ENCODE data around the gene MBTPS1.
"Not testable (repeated sequence)": the region's sequence is repeated elsewhere in the genome, so short reads cannot be mapped to it uniquely, and the experiment has no call there.

Gene MBTPS1

GRCh38 chr16:84117494-84117843 lies 727 bp upstream of the MBTPS1 start:
- peak overlapping the region; percentile 90 to 96 for H3K4me3 Mint-ChIP-seq
- no peaks in the 10 kb centered on the region for H3K27me3 Mint-ChIP-seq
- peak; percentile 21 for ATAC-seq
- H3K4me1 Mint-ChIP-seq: peaks cover 18% of the 10 kb centered on the region
- H3K27ac Mint-ChIP-seq: peak overlapping the region; percentile 96 to 99
- H3K9me3 Mint-ChIP-seq: no peaks in the 10 kb centered on the region
- DNase-seq: peak; percentile 54 to 62

- peaks cover 30% of the 10 kb centered on the region for H3K4me1 Mint-ChIP-seq
- no peak for DNase-seq
- H3K27me3 Mint-ChIP-seq: no peaks in the 10 kb centered on the region
- peak overlapping the region; percentile 94 to 96 for H3K27ac Mint-ChIP-seq
- H3K4me3 Mint-ChIP-seq: peak overlapping the region; percentile 95 to 96
- peak; percentile 68 for ATAC-seq
- no peaks in the 10 kb centered on the region for H3K9me3 Mint-ChIP-seq
These were observed 623 bp downstream of the MBTPS1 start for GRCh38 chr16:84115919-84116719.

- H3K4me1 Mint-ChIP-seq: peaks cover 61% of the 10 kb centered on the region
- peak in 1 of 2 donors; percentile 21 for DNase-seq
- not testable (repeated sequence) for H3K27ac Mint-ChIP-seq, ATAC-seq, H3K9me3 Mint-ChIP-seq, H3K4me3 Mint-ChIP-seq, H3K27me3 Mint-ChIP-seq
These were observed 4.8 kb downstream of the MBTPS1 start for GRCh38 chr16:84111949-84112348.

GRCh38 chr16:84111525-84111924 lies 5.2 kb downstream of the MBTPS1 start:
- no peak for DNase-seq
- peak overlapping the region in 1 of 2 donors; percentile 4 for H3K4me3 Mint-ChIP-seq
- no peak overlapping the region for H3K27ac Mint-ChIP-seq
- H3K27me3 Mint-ChIP-seq: no peaks in the 10 kb centered on the region
- peaks cover 64% of the 10 kb centered on the region for H3K4me1 Mint-ChIP-seq
- ATAC-seq: no peak
- H3K9me3 Mint-ChIP-seq: no peaks in the 10 kb centered on the region

- H3K9me3 Mint-ChIP-seq: no peaks in the 10 kb centered on the region
- ATAC-seq: no peak
- H3K4me3 Mint-ChIP-seq: no peak overlapping the region
- H3K27ac Mint-ChIP-seq: peak overlapping the region in 1 of 2 donors; percentile 61
- DNase-seq: no peak
- peaks cover 69% of the 10 kb centered on the region for H3K4me1 Mint-ChIP-seq
- no peaks in the 10 kb centered on the region for H3K27me3 Mint-ChIP-seq
These were observed 6.2 kb downstream of the MBTPS1 start for GRCh38 chr16:84110527-84110926.

- Mint-ChIP-seq H3K4me3 (no peak overlapping the region), H3K4me1 (peaks cover 68% of the 10 kb centered on the region), H3K27ac (no peak overlapping the region), H3K27me3 (no peaks in the 10 kb centered on the region), H3K9me3 (no peaks in the 10 kb centered on the region)
- ATAC-seq: no peak
- no peak for DNase-seq
These were observed 7.0 kb downstream of the MBTPS1 start for GRCh38 chr16:84109598-84110335.

GRCh38 chr16:84107921-84108320 lies 8.8 kb downstream of the MBTPS1 start:
- Mint-ChIP-seq H3K4me3 (no peak overlapping the region), H3K4me1 (peaks cover 67% of the 10 kb centered on the region), H3K27me3 (no peaks in the 10 kb centered on the region), H3K9me3 (no peaks in the 10 kb centered on the region), H3K27ac (peak overlapping the region in 1 of 2 donors; percentile 44)
- ATAC-seq (no peak), DNase-seq (no peak)

- Mint-ChIP-seq H3K9me3 (no peaks in the 10 kb centered on the region), H3K4me1 (peaks cover 53% of the 10 kb centered on the region), H3K4me3 (no peak overlapping the region), H3K27ac (peak overlapping the region in 1 of 2 donors; percentile 1), H3K27me3 (no peaks in the 10 kb centered on the region)
- no peak for DNase-seq
- ATAC-seq: no peak
These were observed 10.6 kb downstream of the MBTPS1 start for GRCh38 chr16:84105948-84106740.

GRCh38 chr16:84105301-84105815 lies 11.4 kb downstream of the MBTPS1 start:
- DNase-seq (no peak), ATAC-seq (no peak)
- peak overlapping the region in 1 of 2 donors; percentile 59 for H3K27ac Mint-ChIP-seq
- H3K27me3 Mint-ChIP-seq: no peaks in the 10 kb centered on the region
- H3K4me3 Mint-ChIP-seq: no peak overlapping the region
- H3K9me3 Mint-ChIP-seq: no peaks in the 10 kb centered on the region
- H3K4me1 Mint-ChIP-seq: peaks cover 45% of the 10 kb centered on the region

- DNase-seq (no peak), ATAC-seq (no peak)
- H3K27me3 Mint-ChIP-seq: no peaks in the 10 kb centered on the region
- H3K4me3 Mint-ChIP-seq: no peak overlapping the region
- no peaks in the 10 kb centered on the region for H3K9me3 Mint-ChIP-seq
- H3K4me1 Mint-ChIP-seq: peaks cover 47% of the 10 kb centered on the region
- peak overlapping the region in 1 of 2 donors; percentile 20 for H3K27ac Mint-ChIP-seq
These were observed 12.5 kb downstream of the MBTPS1 start for GRCh38 chr16:84104231-84104630.

GRCh38 chr16:84103678-84104077 lies 13.1 kb downstream of the MBTPS1 start:
- H3K9me3 Mint-ChIP-seq: no peaks in the 10 kb centered on the region
- H3K27ac Mint-ChIP-seq: peak overlapping the region; percentile 56 to 58
- H3K4me3 Mint-ChIP-seq: no peak overlapping the region
- H3K4me1 Mint-ChIP-seq: peaks cover 46% of the 10 kb centered on the region
- no peaks in the 10 kb centered on the region for H3K27me3 Mint-ChIP-seq
- no peak for DNase-seq
- no peak for ATAC-seq

- ATAC-seq (no peak), DNase-seq (no peak)
- no peaks in the 10 kb centered on the region for H3K9me3 Mint-ChIP-seq
- H3K27ac Mint-ChIP-seq: no peak overlapping the region
- H3K27me3 Mint-ChIP-seq: no peaks in the 10 kb centered on the region
- H3K4me1 Mint-ChIP-seq: peaks cover 22% of the 10 kb centered on the region
- H3K4me3 Mint-ChIP-seq: no peak overlapping the region
These were observed 17.8 kb downstream of the MBTPS1 start for GRCh38 chr16:84098939-84099338.

- Mint-ChIP-seq H3K4me1 (peaks cover 17% of the 10 kb centered on the region), H3K4me3 (no peak overlapping the region), H3K9me3 (no peaks in the 10 kb centered on the region), H3K27me3 (no peaks in the 10 kb centered on the region), H3K27ac (no peak overlapping the region)
- DNase-seq: no peak
- no peak for ATAC-seq
These were observed 20.2 kb downstream of the MBTPS1 start for GRCh38 chr16:84096447-84097005.

- ATAC-seq (no peak), DNase-seq (no peak)
- H3K4me1 Mint-ChIP-seq: peaks cover 17% of the 10 kb centered on the region
- H3K27me3 Mint-ChIP-seq: no peaks in the 10 kb centered on the region
- H3K4me3 Mint-ChIP-seq: no peak overlapping the region
- no peaks in the 10 kb centered on the region for H3K9me3 Mint-ChIP-seq
- no peak overlapping the region for H3K27ac Mint-ChIP-seq
These were observed 21.3 kb downstream of the MBTPS1 start for GRCh38 chr16:84095466-84095865.

GRCh38 chr16:84093879-84094270 lies 22.9 kb downstream of the MBTPS1 start:
- ATAC-seq (no peak), DNase-seq (no peak)
- H3K27ac Mint-ChIP-seq: no peak overlapping the region
- no peaks in the 10 kb centered on the region for H3K27me3 Mint-ChIP-seq
- peaks cover 16% of the 10 kb centered on the region for H3K4me1 Mint-ChIP-seq
- no peak overlapping the region for H3K4me3 Mint-ChIP-seq
- no peaks in the 10 kb centered on the region for H3K9me3 Mint-ChIP-seq
